Rectal smooth muscle tissue (tissue), 1 donor: ENCODE results near the gene TMEM255A.

ENCODE experiments used
- H3K27ac ChIP-seq: one replicate; pipeline ENCODE4 v1.7.0; 2013; ENCODE audit warnings: low read depth, low read length, inconsistent platforms
- H3K27me3 ChIP-seq: one replicate; pipeline ENCODE4 v1.7.0; 2013; ENCODE audit warnings: low read length; ENCODE audit not compliant: control insufficient read depth, insufficient read depth
- H3K36me3 ChIP-seq: one replicate; pipeline ENCODE4 v1.7.0; 2013; ENCODE audit warnings: low read length; ENCODE audit not compliant: control insufficient read depth, insufficient read depth
- H3K4me1 ChIP-seq: one replicate; pipeline ENCODE4 v1.7.0; 2013; ENCODE audit warnings: low read length; ENCODE audit not compliant: control insufficient read depth, insufficient read depth
- H3K4me3 ChIP-seq: one replicate; pipeline ENCODE4 v1.7.0; 2013; ENCODE audit warnings: low read length
- H3K9ac ChIP-seq: one replicate; pipeline ENCODE4 v1.7.0; 2013; ENCODE audit warnings: low read length

TMEM255A gene

GRCh38 chrX:120281021-120281624 lies 30.1 kb downstream of the TMEM255A start:
- H3K27ac ChIP-seq = no peak overlapping the region
- no peak overlapping the region for H3K9ac ChIP-seq
- H3K4me1 ChIP-seq = no peaks in the 10 kb centered on the region
- H3K27me3 ChIP-seq = no peaks in the 10 kb centered on the region
- no peak overlapping the region for H3K4me3 ChIP-seq
- no peaks in the 10 kb centered on the region for H3K36me3 ChIP-seq

GRCh38 chrX:120274958-120275357 lies 36.3 kb downstream of the TMEM255A start:
- Histone ChIP-seq H3K9ac (no peak overlapping the region), H3K4me1 (no peaks in the 10 kb centered on the region), H3K27me3 (no peaks in the 10 kb centered on the region), H3K4me3 (no peak overlapping the region), H3K36me3 (no peaks in the 10 kb centered on the region), H3K27ac (no peak overlapping the region)

GRCh38 chrX:120274145-120274544 lies 37.1 kb downstream of the TMEM255A start:
- H3K36me3 ChIP-seq = no peaks in the 10 kb centered on the region
- H3K27ac ChIP-seq = no peak overlapping the region
- no peak overlapping the region for H3K9ac ChIP-seq
- no peaks in the 10 kb centered on the region for H3K4me1 ChIP-seq
- H3K4me3 ChIP-seq = no peak overlapping the region
- no peaks in the 10 kb centered on the region for H3K27me3 ChIP-seq

- Histone ChIP-seq H3K4me3 (no peak overlapping the region), H3K9ac (no peak overlapping the region), H3K4me1 (no peaks in the 10 kb centered on the region), H3K27me3 (no peaks in the 10 kb centered on the region), H3K36me3 (no peaks in the 10 kb centered on the region), H3K27ac (no peak overlapping the region)
These were observed 40.0 kb downstream of the TMEM255A start for GRCh38 chrX:120271218-120271617.

GRCh38 chrX:120270567-120270966 lies 40.7 kb downstream of the TMEM255A start:
- no peaks in the 10 kb centered on the region for H3K4me1 ChIP-seq
- H3K9ac ChIP-seq = no peak overlapping the region
- H3K27ac ChIP-seq = no peak overlapping the region
- H3K27me3 ChIP-seq = no peaks in the 10 kb centered on the region
- no peaks in the 10 kb centered on the region for H3K36me3 ChIP-seq
- no peak overlapping the region for H3K4me3 ChIP-seq

DNA sequence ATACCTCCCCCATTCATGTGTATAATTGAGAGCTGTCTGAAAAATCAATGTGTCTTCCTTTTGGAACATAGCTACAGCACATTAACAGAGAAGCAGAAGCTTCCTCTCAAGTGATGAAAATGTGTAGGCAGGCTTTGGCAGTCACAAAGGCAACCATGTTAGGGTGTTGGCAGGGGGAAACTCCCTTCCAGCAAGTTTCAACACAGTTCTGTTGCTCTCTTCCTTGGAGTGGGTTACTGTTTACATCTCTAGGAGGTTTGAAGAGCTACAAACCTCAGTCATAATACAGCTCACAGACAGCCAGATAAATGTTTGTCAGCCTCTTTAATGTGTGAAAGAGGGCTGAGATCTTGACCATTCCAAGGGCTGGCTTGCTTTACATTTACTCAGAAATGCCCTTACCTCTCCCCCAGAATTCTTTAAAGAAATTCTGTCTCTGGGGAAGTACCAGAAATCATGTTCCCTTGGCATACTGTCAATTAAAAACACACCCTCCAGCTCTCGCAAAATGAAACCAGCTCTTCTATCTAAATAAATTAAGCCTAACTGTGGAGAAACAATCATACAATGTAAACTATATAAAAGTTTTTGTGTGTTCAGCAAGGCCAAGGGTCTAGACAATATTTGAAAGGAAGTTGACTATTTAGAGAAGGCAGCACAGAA lies 41.8 kb downstream of the TMEM255A start:
- Histone ChIP-seq H3K4me3 (no peak overlapping the region), H3K9ac (no peak overlapping the region), H3K4me1 (no peaks in the 10 kb centered on the region), H3K36me3 (no peaks in the 10 kb centered on the region), H3K27me3 (no peaks in the 10 kb centered on the region), H3K27ac (no peak overlapping the region)

DNA sequence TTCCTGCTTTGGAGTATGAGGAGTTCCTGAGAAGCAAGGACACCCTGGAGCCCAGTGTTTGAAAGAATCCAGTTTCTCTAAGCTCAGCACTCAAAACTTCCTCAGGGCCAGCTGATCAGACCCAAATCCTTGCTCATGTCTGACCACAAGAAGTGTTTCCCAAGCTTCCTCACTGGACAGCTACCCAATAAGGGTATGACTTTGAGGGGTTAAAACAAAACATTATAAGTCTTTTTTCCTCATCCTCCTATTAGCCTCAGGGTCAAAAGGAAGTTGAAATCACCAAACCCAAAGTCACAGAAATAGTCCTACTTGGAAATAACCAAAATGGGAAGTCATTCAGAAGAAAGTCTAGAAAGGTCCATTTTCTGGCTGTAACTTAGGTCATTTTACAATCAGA lies 46.9 kb downstream of the TMEM255A start:
- H3K4me1 ChIP-seq = no peaks in the 10 kb centered on the region
- no peak overlapping the region for H3K4me3 ChIP-seq
- no peaks in the 10 kb centered on the region for H3K27me3 ChIP-seq
- no peak overlapping the region for H3K9ac ChIP-seq
- H3K27ac ChIP-seq = no peak overlapping the region
- no peaks in the 10 kb centered on the region for H3K36me3 ChIP-seq

- H3K36me3 ChIP-seq = no peaks in the 10 kb centered on the region
- no peak overlapping the region for H3K9ac ChIP-seq
- H3K4me1 ChIP-seq = no peaks in the 10 kb centered on the region
- no peak overlapping the region for H3K4me3 ChIP-seq
- no peaks in the 10 kb centered on the region for H3K27me3 ChIP-seq
- H3K27ac ChIP-seq = no peak overlapping the region
These were observed 48.2 kb downstream of the TMEM255A start for GRCh38 chrX:120262859-120263708.

- no peak overlapping the region for H3K4me3 ChIP-seq
- H3K27me3 ChIP-seq = no peaks in the 10 kb centered on the region
- H3K36me3 ChIP-seq = no peaks in the 10 kb centered on the region
- H3K4me1 ChIP-seq = no peaks in the 10 kb centered on the region
- H3K27ac ChIP-seq = no peak overlapping the region
- H3K9ac ChIP-seq = no peak overlapping the region
These were observed 50.9 kb downstream of the TMEM255A start for GRCh38 chrX:120260369-120260768.

GRCh38 chrX:120253784-120254183 lies 57.5 kb downstream of the TMEM255A start:
- Histone ChIP-seq H3K36me3 (no peaks in the 10 kb centered on the region), H3K9ac (no peak overlapping the region), H3K4me3 (no peak overlapping the region), H3K27ac (no peak overlapping the region), H3K4me1 (no peaks in the 10 kb centered on the region), H3K27me3 (no peaks in the 10 kb centered on the region)

GRCh38 chrX:120251471-120252011 lies 59.7 kb downstream of the TMEM255A start:
- H3K36me3 ChIP-seq = no peaks in the 10 kb centered on the region
- H3K4me1 ChIP-seq = no peaks in the 10 kb centered on the region
- no peaks in the 10 kb centered on the region for H3K27me3 ChIP-seq
- H3K4me3 ChIP-seq = peak overlapping the region; percentile 84
- H3K9ac ChIP-seq = peak overlapping the region; percentile 84
- peak overlapping the region; percentile 75 for H3K27ac ChIP-seq

- no peaks in the 10 kb centered on the region for H3K4me1 ChIP-seq
- H3K9ac ChIP-seq = peak within 1 kb of the TSS; percentile 84
- no peaks in the 10 kb centered on the region for H3K27me3 ChIP-seq
- peak within 1 kb of the TSS; percentile 75 for H3K27ac ChIP-seq
- peak within 1 kb of the TSS; percentile 84 for H3K4me3 ChIP-seq
- no peaks in the 10 kb centered on the region for H3K36me3 ChIP-seq
These were observed 60.6 kb downstream of the TMEM255A start, which contains the start of gene ZBTB33 for GRCh38 chrX:120250522-120251271. Gene ZBTB33 (plus strand): TSS chrX:120250812. CDS start chrX:120253416, 2,604 bp downstream.
